A549 treated with ZK216348 at 1 μM for 4 hours (cell line): Measurements from ENCODE around the gene GYS1. TPM values are rescaled to one million over a fixed set of nuclear protein-coding genes. Genes with fewer than 3 reads are reported as not detected.

Experiments
- total RNA-seq: library from RNA; stranded (reverse); fragments of 200-300 nt; extraction: Qiagen RNA extraction; gene quantifications from 5 replicates; pipeline ENCODE4 v1.2.3, GENCODE V29; 2022; ENCODE audit warnings: low read depth

Gene GYS1
- 12.8 to 22.1 TPM (median 20.3 TPM) in 5 replicates for total RNA-seq

GRCh38 chr19:48993175-48994034 lies at the start of gene GYS1, which contains the start of gene RUVBL2:
Gene GYS1, minus strand, starts transcription at chr19:48993309. Its CDS starts 197 bp downstream, at chr19:48993112.
Gene RUVBL2, plus strand, starts transcription at chr19:48993887. Its CDS starts 25 bp downstream, at chr19:48993912.

GRCh38 chr19:49036815-49037214 lies 43.7 kb upstream of the GYS1 start, which contains the start of gene CGB1:
Gene CGB1, minus strand, starts transcription at chr19:49036895. Its CDS starts 184 bp downstream, at chr19:49036711.

GRCh38 chr19:49031642-49032301 lies 38.7 kb upstream of the GYS1 start, which contains the start of gene CGB2:
Gene CGB2, plus strand, starts transcription at chr19:49031890. Its CDS starts 206 bp downstream, at chr19:49032096.

GRCh38 chr19:49024233-49024632 lies 31.1 kb upstream of the GYS1 start, which contains the start of gene CGB3:
Gene CGB3, minus strand, starts transcription at chr19:49024333. Its CDS starts 362 bp downstream, at chr19:49023971.

GRCh38 chr19:49017041-49017665 lies 24.0 kb upstream of the GYS1 start, which contains the start of gene LHB:
Gene LHB, minus strand, starts transcription at chr19:49017091. Its CDS starts 10 bp downstream, at chr19:49017081.

GRCh38 chr19:48965040-48965805 lies 27.9 kb downstream of the GYS1 start, which contains the start of gene FTL:
Gene FTL, plus strand, starts transcription at chr19:48965309. Its CDS starts 199 bp downstream, at chr19:48965508.

GRCh38 chr19:48954595-48955307 lies 38.4 kb downstream of the GYS1 start, which contains the start of gene BAX:
Gene BAX, plus strand, starts transcription at chr19:48954875. Its CDS starts 54 bp downstream, at chr19:48954929.

GRCh38 chr19:48933382-48933932 lies 59.7 kb downstream of the GYS1 start, which contains the start of gene DHDH:
Gene DHDH, plus strand, starts transcription at chr19:48933699. Its CDS starts 23 bp downstream, at chr19:48933722.

Other genes starting within 250 kb of the GYS1 start
- gene IZUMO1, start 246.4 kb downstream of the GYS1 start, total RNA-seq: not detected in 5 replicates
- 0.04 to 0.08 TPM (median 0.05 TPM) in 4 of 5 replicates, not detected in the other for gene FUT1, start 240.7 kb downstream of the GYS1 start, total RNA-seq
- gene FGF21, start 237.8 kb downstream of the GYS1 start, total RNA-seq: not detected in 5 replicates
- 41.4 to 63.3 TPM (median 59.5 TPM) in 5 replicates for gene BCAT2, start 182.3 kb downstream of the GYS1 start, total RNA-seq
- 9.4 to 15.3 TPM (median 14.5 TPM) in 5 replicates for gene HSD17B14, start 156.8 kb downstream of the GYS1 start, total RNA-seq
- 1.1 to 3.0 TPM (median 2.2 TPM) in 5 replicates for gene PLEKHA4, start 124.7 kb downstream of the GYS1 start, total RNA-seq
- 80.7 to 142 TPM (median 101 TPM) in 5 replicates for gene PPP1R15A, start 120.9 kb downstream of the GYS1 start, total RNA-seq
- gene TULP2, start 94.6 kb downstream of the GYS1 start, total RNA-seq: not detected in 5 replicates
- 139 to 223 TPM (median 212 TPM) in 5 replicates for gene NUCB1, start 93.0 kb downstream of the GYS1 start, total RNA-seq
- gene DHDH, start 59.6 kb downstream of the GYS1 start, total RNA-seq: 1.0 to 2.3 TPM (median 1.9 TPM) in 5 replicates
- gene BAX, start 38.4 kb downstream of the GYS1 start, total RNA-seq: 231 to 402 TPM (median 354 TPM) in 5 replicates
- 16,893 to 25,075 TPM (median 18,830 TPM) in 5 replicates for gene FTL, start 28.0 kb downstream of the GYS1 start, total RNA-seq
- 194 to 265 TPM (median 241 TPM) in 5 replicates for gene RUVBL2, start 578 bp upstream of the GYS1 start, total RNA-seq
- not detected in 5 replicates for gene LHB, start 23.8 kb upstream of the GYS1 start, total RNA-seq
- gene CGB3, start 31.0 kb upstream of the GYS1 start, total RNA-seq: not detected in 5 replicates
- gene CGB2, start 38.6 kb upstream of the GYS1 start, total RNA-seq: 0.41 to 0.94 TPM in 2 of 5 replicates, not detected in the others
- not detected in 5 replicates for gene CGB1, start 43.6 kb upstream of the GYS1 start, total RNA-seq
- 0.39 to 0.84 TPM (median 0.75 TPM) in 5 replicates for gene CGB5, start 50.5 kb upstream of the GYS1 start, total RNA-seq
- 2.1 to 4.2 TPM (median 3.0 TPM) in 5 replicates for gene CGB8, start 55.8 kb upstream of the GYS1 start, total RNA-seq
- 0.24 to 1.1 TPM (median 0.62 TPM) in 5 replicates for gene CGB7, start 64.4 kb upstream of the GYS1 start, total RNA-seq
- gene NTF4, start 71.5 kb upstream of the GYS1 start, total RNA-seq: 0.27 to 0.78 TPM (median 0.65 TPM) in 5 replicates
- gene KCNA7, start 79.4 kb upstream of the GYS1 start, total RNA-seq: not detected in 5 replicates
- 263 to 401 TPM (median 360 TPM) in 5 replicates for gene SNRNP70, start 92.1 kb upstream of the GYS1 start, total RNA-seq
- gene LIN7B, start 121.1 kb upstream of the GYS1 start, total RNA-seq: 3.3 to 9.4 TPM (median 6.7 TPM) in 5 replicates
- gene C19orf73, start 125.8 kb upstream of the GYS1 start, total RNA-seq: 0.70 to 2.4 TPM (median 1.8 TPM) in 5 replicates
- 5.7 to 9.5 TPM (median 8.6 TPM) in 5 replicates for gene PPFIA3, start 126.2 kb upstream of the GYS1 start, total RNA-seq
- gene HRC, start 162.1 kb upstream of the GYS1 start, total RNA-seq: 0.19 TPM in 1 of 5 replicates, not detected in the others
- 5.5 to 10.6 TPM (median 9.5 TPM) in 5 replicates for gene TRPM4, start 164.5 kb upstream of the GYS1 start, total RNA-seq